AG09309 (cell line): Measurements from ENCODE around the gene UGT1A10.

ENCODE experiments used
- DNase-seq: peaks from one replicate; pipeline ENCODE4 v3.0.0-alpha.2; 2010; ENCODE audit warnings: low read depth
- H3K4me3 ChIP-seq: 2 replicates; pipeline ENCODE4 v1.5.1; 2011; ENCODE audit warnings: mild to moderate bottlenecking, low read depth, low read length, moderate library complexity; ENCODE audit not compliant: control insufficient read depth
- CTCF ChIP-seq: IDR thresholded peaks from 2 replicates; pipeline ENCODE4 v1.5.1; 2011; ENCODE audit warnings: mild to moderate bottlenecking, low read depth, low read length, inconsistent platforms; ENCODE audit not compliant: insufficient read depth, control insufficient read depth; ENCODE audit errors: missing control alignments

UGT1A10 gene

GRCh38 chr2:233795735-233796171 is 159.5 kb downstream of the UGT1A10 start:
- DNase-seq, result no peak
- no peak for TF ChIP-seq CTCF
- no peak overlapping the region for H3K4me3 ChIP-seq

- TF ChIP-seq CTCF, result no peak
- DNase-seq, result no peak
- no peak overlapping the region for H3K4me3 ChIP-seq
These were observed 160.0 kb downstream of the UGT1A10 start for GRCh38 chr2:233796254-233796653.

DNA sequence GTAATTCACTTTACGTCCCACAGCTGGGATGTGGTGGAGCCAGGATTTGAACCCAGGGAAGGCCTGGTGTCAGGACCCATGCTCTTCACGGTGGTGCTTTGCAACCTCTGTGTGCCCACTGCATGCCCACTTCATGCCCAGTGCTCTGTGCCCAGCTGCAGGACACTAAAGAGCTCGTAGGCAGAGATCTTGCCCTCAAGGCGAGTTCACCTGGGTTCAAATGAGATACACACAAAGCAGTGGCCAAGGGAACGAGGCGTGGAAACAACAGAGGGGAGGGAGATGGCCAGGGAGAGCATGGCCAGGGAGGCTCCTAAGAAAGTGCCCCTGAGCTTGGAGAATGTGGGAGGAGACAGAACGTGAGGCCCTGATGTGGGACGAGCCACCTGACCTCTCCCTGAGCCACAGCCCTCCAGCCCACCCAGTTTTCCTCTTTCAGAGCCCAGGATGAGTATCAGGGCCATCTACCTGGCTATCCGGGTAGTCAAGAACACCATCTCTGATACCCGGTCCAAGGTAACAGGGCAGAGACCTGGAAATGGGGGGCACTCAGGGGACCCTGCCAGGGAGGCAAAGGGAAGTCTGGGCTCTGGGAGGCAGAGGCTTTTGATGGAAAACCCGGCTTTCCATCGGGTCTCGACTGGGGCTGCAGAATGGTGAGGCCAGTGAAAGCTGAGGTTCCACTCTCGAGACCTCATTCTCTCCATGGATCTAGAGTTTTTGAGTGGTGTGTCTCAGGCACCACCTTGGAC is 162.3 kb downstream of the UGT1A10 start:
- H3K4me3 ChIP-seq, result no peak overlapping the region
- no peak for DNase-seq
- no peak for TF ChIP-seq CTCF

GRCh38 chr2:233799087-233799665 is 162.9 kb downstream of the UGT1A10 start:
- no peak for TF ChIP-seq CTCF
- no peak overlapping the region for H3K4me3 ChIP-seq
- DNase-seq, result no peak

- no peak for DNase-seq
- no peak for TF ChIP-seq CTCF
- H3K4me3 ChIP-seq, result no peak overlapping the region
These were observed 163.5 kb downstream of the UGT1A10 start for GRCh38 chr2:233799716-233800115.

DNA sequence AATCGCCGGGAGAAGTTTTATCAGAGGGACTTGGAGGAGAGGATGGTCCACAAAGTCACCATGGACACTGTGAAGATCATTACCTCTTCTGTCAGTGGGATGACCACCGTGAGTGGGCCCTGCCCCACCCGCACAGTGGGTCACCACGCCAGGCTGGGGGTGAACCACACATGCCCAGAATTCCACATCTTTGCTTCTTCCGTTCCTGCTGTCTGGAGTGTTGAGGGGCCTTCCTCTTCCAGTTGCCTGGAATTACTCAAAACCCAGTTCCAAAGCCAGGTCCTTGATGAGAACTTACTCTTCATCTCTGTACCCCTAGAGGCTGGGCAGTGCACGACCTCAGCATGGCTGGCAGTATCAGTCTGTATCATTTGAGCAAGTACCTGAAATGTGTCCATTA is 164.0 kb downstream of the UGT1A10 start:
- no peak for DNase-seq
- no peak for TF ChIP-seq CTCF
- no peak overlapping the region for H3K4me3 ChIP-seq
